Activated CD4-positive, alpha-beta memory T cell treated with anti-CD3 and anti-CD28 coated beads, Interleukin-2, amount 10 ng/mL, durations not matched to agents 7 days and 5 days (primary cell): ENCODE results near the gene GRIP2. TPM values are rescaled to one million over a fixed set of nuclear protein-coding genes. Genes with fewer than 3 reads are reported as not detected.

Experiments used
- CTCF ChIA-PET: fragments of 350-600 bp; sonication (Branson Sonifier 250); formaldehyde crosslinking; loops from one replicate; lab custom pipeline; 2021; ENCODE audit warnings: antibody characterized with exemption, inconsistent platforms; lab: Charles Lee
- POLR2A ChIA-PET: fragments of 350-600 bp; sonication (Branson Sonifier 250); formaldehyde crosslinking; loops from one replicate; lab custom pipeline; 2021; ENCODE audit warnings: antibody characterized with exemption; lab: Charles Lee
- DNase-seq: peaks from one replicate; pipeline ENCODE4 v3.0.0-alpha.2; 2020
- H3K27ac Mint-ChIP-seq: one replicate; pipeline ENCODE4 v1.8.0; 2021; ENCODE audit warnings: mild to moderate bottlenecking, mixed read lengths
- H3K27me3 Mint-ChIP-seq: one replicate; pipeline ENCODE4 v1.8.0; 2021; ENCODE audit warnings: mixed read lengths
- H3K36me3 Mint-ChIP-seq: one replicate; pipeline ENCODE4 v1.8.0; 2021; ENCODE audit warnings: low read depth, mixed read lengths
- H3K4me1 Mint-ChIP-seq: one replicate; pipeline ENCODE4 v1.8.0; 2021; ENCODE audit warnings: mixed read lengths
- H3K4me3 Mint-ChIP-seq: one replicate; pipeline ENCODE4 v1.8.0; 2021; ENCODE audit warnings: mild to moderate bottlenecking, mixed read lengths
- H3K9me3 Mint-ChIP-seq: one replicate; pipeline ENCODE4 v1.8.0; 2021; ENCODE audit warnings: mixed read lengths
- total RNA-seq, 2 experiments: library from RNA; stranded (reverse); gene quantifications; one replicate each; pipeline ENCODE4 v1.2.3, GENCODE V29; 2021

GRIP2 gene
- total RNA-seq, 2 experiments from 2014 or later, result 0.08 to 0.35 TPM

- no peaks in the 10 kb centered on the region for H3K4me1 Mint-ChIP-seq
- peaks cover 9% of the 10 kb centered on the region for H3K27me3 Mint-ChIP-seq
- no peaks in the 10 kb centered on the region for H3K36me3 Mint-ChIP-seq
- no peak overlapping the region for H3K27ac Mint-ChIP-seq
- DNase-seq, result no peak
- ChIA-PET POLR2A (no interaction called here), CTCF (no interaction called here)
- no peak overlapping the region for H3K4me3 Mint-ChIP-seq
- no peaks in the 10 kb centered on the region for H3K9me3 Mint-ChIP-seq
These were observed 2.5 kb upstream of the GRIP2 start for GRCh38 chr3:14542656-14543055.

GRCh38 chr3:14541646-14542045 is 1.5 kb upstream of the GRIP2 start:
- Mint-ChIP-seq H3K4me1 (no peaks in the 10 kb centered on the region), H3K27me3 (peaks cover 4% of the 10 kb centered on the region), H3K36me3 (no peaks in the 10 kb centered on the region), H3K9me3 (no peaks in the 10 kb centered on the region), H3K4me3 (no peak overlapping the region), H3K27ac (no peak overlapping the region)
- POLR2A ChIA-PET, result no interaction called here
- DNase-seq, result no peak
- CTCF ChIA-PET, result no interaction called here

DNA sequence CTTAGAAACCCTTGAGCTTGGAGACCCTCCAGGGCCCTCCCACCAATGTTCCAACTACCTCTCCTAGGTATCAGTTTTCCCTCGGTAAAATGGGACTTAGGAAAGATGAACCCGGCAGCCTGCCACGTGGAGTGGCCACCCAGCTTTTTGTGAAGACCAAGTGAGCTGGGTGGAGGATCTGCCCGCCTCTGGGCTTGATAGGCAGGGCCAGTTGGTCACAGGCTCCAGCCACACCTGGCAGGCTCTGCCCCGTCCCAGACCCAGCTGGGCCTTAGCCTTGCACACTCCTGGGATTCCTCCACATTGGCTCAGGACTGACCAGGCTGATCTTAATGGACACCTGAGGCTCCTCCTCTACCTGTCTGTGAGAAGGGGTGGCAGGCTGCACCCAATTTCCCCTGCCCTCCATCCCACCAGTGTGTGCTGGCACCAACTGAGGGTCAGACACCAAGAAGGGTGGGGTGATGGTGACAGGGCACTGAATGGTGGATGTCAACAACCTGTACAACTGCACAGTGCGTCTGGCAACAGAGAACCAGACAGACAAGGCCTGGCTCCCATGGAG is 761 bp upstream of the GRIP2 start:
- no peak overlapping the region for H3K4me3 Mint-ChIP-seq
- ChIA-PET POLR2A (no interaction called here), CTCF (no interaction called here)
- no peaks in the 10 kb centered on the region for H3K27me3 Mint-ChIP-seq
- no peak for DNase-seq
- no peaks in the 10 kb centered on the region for H3K9me3 Mint-ChIP-seq
- no peaks in the 10 kb centered on the region for H3K4me1 Mint-ChIP-seq
- no peaks in the 10 kb centered on the region for H3K36me3 Mint-ChIP-seq
- H3K27ac Mint-ChIP-seq, result no peak overlapping the region

GRCh38 chr3:14539384-14539741 is 779 bp downstream of the GRIP2 start:
- POLR2A ChIA-PET, result no interaction called here
- Mint-ChIP-seq H3K27ac (no peak overlapping the region), H3K9me3 (no peaks in the 10 kb centered on the region), H3K27me3 (peaks cover 1% of the 10 kb centered on the region), H3K4me1 (no peaks in the 10 kb centered on the region), H3K36me3 (no peaks in the 10 kb centered on the region), H3K4me3 (no peak overlapping the region)
- DNase-seq, result no peak
- CTCF ChIA-PET, result no interaction called here

GRCh38 chr3:14538451-14539088 is 1.6 kb downstream of the GRIP2 start:
- H3K27ac Mint-ChIP-seq, result no peak overlapping the region
- H3K4me1 Mint-ChIP-seq, result no peaks in the 10 kb centered on the region
- H3K36me3 Mint-ChIP-seq, result no peaks in the 10 kb centered on the region
- peaks cover 2% of the 10 kb centered on the region for H3K27me3 Mint-ChIP-seq
- no peak for DNase-seq
- ChIA-PET POLR2A (no interaction called here), CTCF (interaction anchor here (1.0 kb wide), 1 partner anchor 11 kb away, joined by 4 read pairs; no protein-coding TSS in a partner anchor)
- H3K9me3 Mint-ChIP-seq, result no peaks in the 10 kb centered on the region
- no peak overlapping the region for H3K4me3 Mint-ChIP-seq

GRCh38 chr3:14537590-14538450 is 2.3 kb downstream of the GRIP2 start:
- Mint-ChIP-seq H3K9me3 (no peaks in the 10 kb centered on the region), H3K4me3 (no peak overlapping the region)

DNA sequence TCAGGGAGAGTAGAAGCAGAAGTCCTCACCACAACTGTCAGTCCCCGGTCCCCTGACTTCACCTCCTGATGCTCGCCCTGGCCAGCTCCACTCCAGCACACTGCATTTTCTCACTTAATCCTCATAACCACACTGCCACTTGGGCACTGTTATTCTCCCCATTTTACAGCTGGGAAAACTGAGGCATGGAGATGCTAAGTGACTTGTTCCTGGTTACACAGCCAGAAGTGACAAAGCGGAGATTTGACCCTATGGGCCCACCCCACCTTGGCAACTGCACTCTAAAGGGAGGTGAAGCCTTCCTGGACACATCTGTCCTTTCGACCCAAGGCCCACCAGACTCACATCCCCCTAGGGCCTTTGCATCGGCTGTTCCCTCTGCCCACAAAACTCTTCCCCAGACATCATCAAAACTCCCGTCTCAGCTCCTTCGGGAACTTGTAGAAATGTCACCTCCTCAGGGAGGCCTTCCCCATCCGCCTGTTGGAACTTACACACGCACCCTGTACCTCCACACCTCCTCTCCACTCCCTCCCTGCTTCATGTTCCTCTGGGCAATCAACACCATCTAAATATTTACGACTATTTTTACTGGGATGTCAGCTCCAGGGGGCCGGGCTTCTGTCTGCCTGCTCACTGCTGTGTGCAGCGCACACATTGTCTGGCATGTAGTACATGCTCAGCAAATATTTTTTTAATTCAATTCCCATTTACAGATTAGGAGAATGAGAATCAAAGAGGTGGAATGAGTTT is 3.1 kb downstream of the GRIP2 start:
- Mint-ChIP-seq H3K27me3 (peaks cover 2% of the 10 kb centered on the region), H3K9me3 (no peaks in the 10 kb centered on the region), H3K36me3 (no peaks in the 10 kb centered on the region), H3K27ac (no peak overlapping the region), H3K4me3 (no peak overlapping the region), H3K4me1 (no peaks in the 10 kb centered on the region)
- POLR2A ChIA-PET, result no interaction called here
- CTCF ChIA-PET, result no interaction called here
- DNase-seq, result no peak

More at GRCh38 chr3:14537590-14538450, 2.3 kb downstream of the GRIP2 start:
- no peaks in the 10 kb centered on the region for H3K4me1 Mint-ChIP-seq
- H3K27ac Mint-ChIP-seq, result no peak overlapping the region
- peaks cover 2% of the 10 kb centered on the region for H3K27me3 Mint-ChIP-seq
- no peak for DNase-seq
- H3K36me3 Mint-ChIP-seq, result no peaks in the 10 kb centered on the region
- CTCF ChIA-PET, result interaction anchor here (1.0 kb wide), 1 partner anchor 12 kb away, joined by 4 read pairs; no protein-coding TSS in a partner anchor
- POLR2A ChIA-PET, result no interaction called here

DNA sequence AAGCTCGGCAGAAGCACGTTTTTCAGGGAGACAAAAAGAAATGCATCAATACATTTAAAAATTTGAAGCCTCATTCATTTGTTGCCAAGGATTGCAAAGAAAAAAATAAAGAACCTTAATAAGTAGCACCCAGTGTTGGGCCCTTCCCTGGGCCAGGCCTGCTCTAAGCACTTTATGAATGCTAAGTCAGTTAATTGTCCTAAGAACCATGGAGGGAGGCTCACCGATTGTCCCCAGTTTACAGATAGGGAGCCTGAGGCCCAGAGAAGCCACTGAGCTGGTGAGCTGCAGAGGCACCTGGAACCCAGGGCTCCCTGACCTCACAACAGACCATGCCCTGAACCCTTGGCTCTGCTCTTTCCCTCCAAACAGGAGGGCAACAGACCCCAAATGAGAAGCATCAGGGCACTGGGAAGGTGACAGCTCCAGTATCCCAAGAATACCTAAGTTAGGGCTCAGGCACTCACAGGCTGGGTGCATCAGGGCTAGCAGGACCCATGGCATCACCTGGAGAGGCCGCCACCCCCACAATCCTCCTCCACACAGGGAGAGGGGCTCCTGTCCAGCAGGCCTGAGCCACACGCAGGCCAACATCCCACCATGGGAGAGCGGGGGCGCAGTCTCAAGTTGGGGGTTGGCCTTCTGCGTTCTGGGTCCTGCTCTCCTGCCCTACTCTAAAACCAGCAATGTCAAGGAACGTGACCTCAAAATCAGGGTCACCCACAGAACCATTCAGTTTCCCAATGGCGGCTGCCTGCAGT is 3.9 kb downstream of the GRIP2 start:
- DNase-seq, result no peak
- Mint-ChIP-seq H3K27ac (no peak overlapping the region), H3K36me3 (no peaks in the 10 kb centered on the region), H3K4me3 (no peak overlapping the region), H3K4me1 (no peaks in the 10 kb centered on the region), H3K9me3 (no peaks in the 10 kb centered on the region), H3K27me3 (peaks cover 4% of the 10 kb centered on the region)
- ChIA-PET POLR2A (no interaction called here), CTCF (no interaction called here)

DNA sequence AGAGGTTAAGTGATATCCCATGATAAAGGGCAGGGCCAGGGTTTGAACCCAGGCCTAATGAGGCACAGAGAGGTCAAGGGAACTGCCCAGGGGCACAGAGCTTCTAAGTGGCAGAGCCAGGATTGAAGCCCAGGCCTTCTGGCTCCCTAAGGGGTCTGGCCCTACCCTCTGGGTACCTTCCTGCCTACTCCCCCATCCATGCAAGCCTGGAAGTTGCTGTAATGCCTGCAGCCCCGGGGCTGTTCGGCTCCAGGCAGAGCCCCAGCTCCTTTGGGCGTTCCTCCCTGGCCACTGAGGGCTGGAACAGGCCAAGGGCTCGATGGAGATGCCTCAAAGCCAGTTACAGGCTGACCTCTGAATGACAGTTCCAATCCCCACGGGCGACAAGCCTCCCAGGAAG is 4.5 kb downstream of the GRIP2 start:
- Mint-ChIP-seq H3K4me3 (no peak overlapping the region), H3K27me3 (peaks cover 9% of the 10 kb centered on the region), H3K36me3 (no peaks in the 10 kb centered on the region), H3K4me1 (no peaks in the 10 kb centered on the region), H3K27ac (no peak overlapping the region), H3K9me3 (no peaks in the 10 kb centered on the region)
- POLR2A ChIA-PET, result no interaction called here
- CTCF ChIA-PET, result no interaction called here
- no peak for DNase-seq

GRCh38 chr3:14534516-14535191 is 5.5 kb downstream of the GRIP2 start:
- H3K4me3 Mint-ChIP-seq, result no peak overlapping the region
- CTCF ChIA-PET, result interaction anchor here (1.5 kb wide), 1 partner anchor 15 kb away, joined by 4 read pairs; no protein-coding TSS in a partner anchor
- no peaks in the 10 kb centered on the region for H3K4me1 Mint-ChIP-seq
- no peaks in the 10 kb centered on the region for H3K36me3 Mint-ChIP-seq
- peaks cover 13% of the 10 kb centered on the region for H3K27me3 Mint-ChIP-seq
- POLR2A ChIA-PET, result no interaction called here
- no peaks in the 10 kb centered on the region for H3K9me3 Mint-ChIP-seq
- no peak for DNase-seq
- no peak overlapping the region for H3K27ac Mint-ChIP-seq

DNA sequence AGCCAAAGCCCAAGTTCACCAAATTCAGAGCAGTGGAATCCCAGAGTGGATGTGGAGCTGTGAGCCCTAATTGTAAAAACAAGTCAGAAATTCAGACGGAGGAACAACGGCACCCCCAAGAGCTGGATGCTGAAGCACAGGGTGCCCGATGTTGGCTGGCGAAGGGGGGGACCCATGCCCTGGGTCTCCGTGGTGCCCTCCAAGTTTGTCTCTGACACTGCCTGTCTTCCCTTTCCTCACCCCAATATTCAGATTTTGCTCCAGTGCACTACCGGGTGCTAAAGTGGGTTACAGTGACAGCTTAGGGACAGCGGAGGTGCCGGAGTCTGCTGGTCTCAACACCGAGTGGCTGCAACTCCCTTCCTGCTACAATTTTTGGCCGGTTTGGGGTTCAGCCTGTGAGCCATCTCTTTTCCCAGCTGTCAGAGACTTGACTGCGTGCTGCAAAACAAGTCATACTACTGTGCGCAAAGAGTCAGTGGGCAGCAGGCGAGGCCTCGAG is 6.6 kb downstream of the GRIP2 start:
- H3K27ac Mint-ChIP-seq, result no peak overlapping the region
- POLR2A ChIA-PET, result no interaction called here

More for the DNA sequence above, 6.6 kb downstream of the GRIP2 start:
- no peak overlapping the region for H3K4me3 Mint-ChIP-seq
- H3K4me1 Mint-ChIP-seq, result no peaks in the 10 kb centered on the region
- H3K9me3 Mint-ChIP-seq, result no peaks in the 10 kb centered on the region
- H3K27me3 Mint-ChIP-seq, result peaks cover 15% of the 10 kb centered on the region
- DNase-seq, result no peak
- H3K36me3 Mint-ChIP-seq, result no peaks in the 10 kb centered on the region
- CTCF ChIA-PET, result interaction anchor here (1.5 kb wide), 1 partner anchor 16 kb away, joined by 4 read pairs; no protein-coding TSS in a partner anchor
